Measurements from ENCODE around the gene ATL1.

GRCh38 chr14:50659327-50659974 is 99.5 kb downstream of the ATL1 start:
- TF ChIP-seq CTCF (IDR thresholded peaks at IDR 0.05; ENCODE audit: control extremely low read depth in 1 of 3, insufficient read depth in 1 of 3, low read depth in 1 of 3, low read length in 3 of 3) (no peak), ASH2L (IDR thresholded peaks at IDR 0.05; ENCODE audit: low read length) (no peak), RFX5 (IDR thresholded peaks at IDR 0.05; ENCODE audit: borderline replicate concordance, low read depth, low read length) (no peak), RXRA (IDR thresholded peaks at IDR 0.05; ENCODE audit: insufficient read depth, low read depth, low read length) (no peak), POLR2AphosphoS5 (IDR thresholded peaks at IDR 0.05; ENCODE audit: low read depth, low read length) (no peak), KDM4A (IDR thresholded peaks at IDR 0.05; ENCODE audit: low read depth, low read length, severe bottlenecking) (no peak), PHF8 (conservative IDR thresholded peaks at IDR 0.05; ENCODE audit: low read depth, low read length) (no peak)

Data from H1 (cell line).